Astrocyte of the spinal cord (primary cell): ENCODE measurements around the gene BCKDHB.

ENCODE experiments used
- DNase-seq: peaks from one replicate; pipeline ENCODE4 v3.0.0; 2011; ENCODE audit warnings: low read depth, low spot score
- H3K4me3 ChIP-seq: 2 replicates; pipeline ENCODE4 v1.5.1; 2011; ENCODE audit warnings: low read depth, mild to moderate bottlenecking, low read length, moderate library complexity
- CTCF ChIP-seq: IDR thresholded peaks from 2 replicates; pipeline ENCODE4 v1.5.1; 2012; ENCODE audit warnings: low read depth, mild to moderate bottlenecking, low read length, inconsistent platforms
- in situ Hi-C: cut with HindIII; loops from 2 replicates; pipeline ENCODE4 v1.10.0; 2017; ENCODE audit warnings: low sequenced_read_pairs

Gene BCKDHB

GRCh38 chr6:80196906-80197305 is 90.4 kb downstream of the BCKDHB start:
- no peak for TF ChIP-seq CTCF
- in situ Hi-C loops = no loop called here
- DNase-seq = no peak
- H3K4me3 ChIP-seq = no peak overlapping the region

- H3K4me3 ChIP-seq = no peak overlapping the region
- no peak for DNase-seq
- in situ Hi-C loops = no loop called here
- no peak for TF ChIP-seq CTCF
Observed at GRCh38 chr6:80197474-80197873, 91.0 kb downstream of the BCKDHB start.

- no peak for DNase-seq
- TF ChIP-seq CTCF = no peak
- in situ Hi-C loops = no loop called here
- no peak overlapping the region for H3K4me3 ChIP-seq
Observed at GRCh38 chr6:80197986-80198385, 91.5 kb downstream of the BCKDHB start.

GRCh38 chr6:80203283-80203682 is 96.8 kb downstream of the BCKDHB start:
- H3K4me3 ChIP-seq = no peak overlapping the region
- in situ Hi-C loops = no loop called here
- no peak for TF ChIP-seq CTCF
- DNase-seq = no peak

GRCh38 chr6:80205404-80205803 is 98.9 kb downstream of the BCKDHB start:
- no peak overlapping the region for H3K4me3 ChIP-seq
- TF ChIP-seq CTCF = no peak
- DNase-seq = no peak
- in situ Hi-C loops = no loop called here

- no peak overlapping the region for H3K4me3 ChIP-seq
- DNase-seq = no peak
- in situ Hi-C loops = no loop called here
- TF ChIP-seq CTCF = no peak
Observed at GRCh38 chr6:80206758-80207157, 100.3 kb downstream of the BCKDHB start.

- no peak for TF ChIP-seq CTCF
- in situ Hi-C loops = no loop called here
- no peak overlapping the region for H3K4me3 ChIP-seq
- no peak for DNase-seq
Observed at GRCh38 chr6:80209430-80209829, 103.0 kb downstream of the BCKDHB start.
